Renal cortical epithelial cell (primary cell): ENCODE results near the gene RARS2. TPM values are rescaled to one million over a fixed set of nuclear protein-coding genes. Genes with fewer than 3 reads are reported as not detected.
"Not testable (repeated sequence)": the region's sequence is repeated elsewhere in the genome, so short reads cannot be mapped to it uniquely, and the experiment has no call there.

Experiments used
- DNase-seq: peaks from one replicate; pipeline ENCODE4 v3.0.0-alpha.2; 2011; ENCODE audit warnings: low read depth
- total RNA-seq: library from RNA; depleted of rRNA; stranded (reverse); fragments of >200 nt; gene quantifications from 2 replicates; pipeline ENCODE4 v1.2.3, GENCODE V29; 2014

RARS2 gene
- total RNA-seq, 1 donor from 2014 or later = 46.1 TPM

GRCh38 chr6:87501809-87502572, 87.8 kb downstream of the RARS2 start:
- peak; percentile 82 for DNase-seq

- DNase-seq = no peak
These were observed 91.7 kb downstream of the RARS2 start for GRCh38 chr6:87498048-87498447.

- no peak for DNase-seq
These were observed 94.9 kb downstream of the RARS2 start for GRCh38 chr6:87494761-87495422.

- DNase-seq = not testable (repeated sequence)
These were observed 100.5 kb downstream of the RARS2 start for GRCh38 chr6:87489326-87489725.

GRCh38 chr6:87487555-87487954, 102.2 kb downstream of the RARS2 start:
- DNase-seq = no peak

GRCh38 chr6:87484491-87484890, 105.3 kb downstream of the RARS2 start:
- no peak for DNase-seq

- peak; percentile 90 for DNase-seq
These were observed 105.9 kb downstream of the RARS2 start for GRCh38 chr6:87483929-87484328.

- no peak for DNase-seq
These were observed 107.4 kb downstream of the RARS2 start for GRCh38 chr6:87482366-87482765.

GRCh38 chr6:87481931-87482330, 107.9 kb downstream of the RARS2 start:
- DNase-seq = no peak

GRCh38 chr6:87473419-87473903, 116.3 kb downstream of the RARS2 start:
- DNase-seq = peak; percentile 67

- DNase-seq = peak; percentile 71
These were observed 117.0 kb downstream of the RARS2 start, which contains the start of gene SLC35A1 for GRCh38 chr6:87472525-87473418. Gene SLC35A1, plus strand, starts transcription at chr6:87472974. Its CDS starts 30 bp downstream, at chr6:87473004.

- DNase-seq = no peak
These were observed 124.7 kb downstream of the RARS2 start for GRCh38 chr6:87465051-87465450.

Other genes starting within 250 kb of the RARS2 start
- gene C6orf163, start 245.2 kb downstream of the RARS2 start, total RNA-seq = 2.1 TPM in 1 of 2 replicates, not detected in the other
- gene CFAP206, start 182.0 kb downstream of the RARS2 start, total RNA-seq = 0.17 and 9.0 TPM in 2 replicates
- gene SLC35A1, start 117.0 kb downstream of the RARS2 start, total RNA-seq = 15.8 and 27.7 TPM in 2 replicates
- gene ORC3, start 148 bp upstream of the RARS2 start, total RNA-seq = 24.7 and 30.4 TPM in 2 replicates
- 19.4 and 29.7 TPM in 2 replicates for gene AKIRIN2, start 112.2 kb upstream of the RARS2 start, total RNA-seq